Osteocyte (in vitro differentiated cells): ENCODE results near the gene CCDC187. TPM values are rescaled to one million over a fixed set of nuclear protein-coding genes. Genes with fewer than 3 reads are reported as not detected.

Experiments used
- DNase-seq: peaks from one replicate; pipeline ENCODE4 v3.0.0; 2021; ENCODE audit warnings: mixed read lengths; ENCODE audit not compliant: unreplicated experiment; ENCODE audit errors: extremely low spot score
- H3K27ac Mint-ChIP-seq: one replicate; pipeline ENCODE4 v1.8.0; 2021; ENCODE audit warnings: mild to moderate bottlenecking, mixed read lengths; ENCODE audit not compliant: unreplicated experiment
- H3K27me3 Mint-ChIP-seq: one replicate; pipeline ENCODE4 v1.8.0; 2021; ENCODE audit warnings: mixed read lengths; ENCODE audit not compliant: unreplicated experiment
- H3K36me3 Mint-ChIP-seq: one replicate; pipeline ENCODE4 v1.8.0; 2021; ENCODE audit warnings: mixed read lengths; ENCODE audit not compliant: unreplicated experiment
- H3K4me1 Mint-ChIP-seq: one replicate; pipeline ENCODE4 v1.8.0; 2021; ENCODE audit warnings: mixed read lengths; ENCODE audit not compliant: unreplicated experiment
- H3K4me3 Mint-ChIP-seq: one replicate; pipeline ENCODE4 v1.8.0; 2021; ENCODE audit warnings: mild to moderate bottlenecking, moderate library complexity, mixed read lengths; ENCODE audit not compliant: unreplicated experiment
- H3K9me3 Mint-ChIP-seq: one replicate; pipeline ENCODE4 v1.8.0; 2021; ENCODE audit warnings: mixed read lengths; ENCODE audit not compliant: unreplicated experiment
- CTCF ChIP-seq: fragments of 200-600 bp; sonication (generic); IDR thresholded peaks from 2 replicates; pipeline ENCODE4 v1.5.0; 2021; ENCODE audit warnings: antibody characterized with exemption, mild to moderate bottlenecking, moderate library complexity
- total RNA-seq: library from RNA; stranded (reverse); gene quantifications from 2 replicates; pipeline ENCODE4 v1.2.1, GENCODE V29; 2021

Gene CCDC187
- total RNA-seq, 1 donor from 2014 or later: not detected

GRCh38 chr9:136252846-136253245 lies 51.0 kb downstream of the CCDC187 start:
- Mint-ChIP-seq H3K27me3 (peaks cover 13% of the 10 kb centered on the region), H3K9me3 (no peaks in the 10 kb centered on the region), H3K36me3 (no peaks in the 10 kb centered on the region), H3K4me1 (peaks cover 12% of the 10 kb centered on the region), H3K4me3 (no peak overlapping the region), H3K27ac (no peak overlapping the region)
- TF ChIP-seq CTCF: no peak
- no peak for DNase-seq

- H3K4me1 Mint-ChIP-seq: peaks cover 12% of the 10 kb centered on the region
- no peak for DNase-seq
- H3K27ac Mint-ChIP-seq: no peak overlapping the region
- no peaks in the 10 kb centered on the region for H3K9me3 Mint-ChIP-seq
- no peaks in the 10 kb centered on the region for H3K36me3 Mint-ChIP-seq
- peaks cover 13% of the 10 kb centered on the region for H3K27me3 Mint-ChIP-seq
- TF ChIP-seq CTCF: no peak
- no peak overlapping the region for H3K4me3 Mint-ChIP-seq
These were observed 51.6 kb downstream of the CCDC187 start for GRCh38 chr9:136252281-136252680.

GRCh38 chr9:136251264-136252115 lies 52.4 kb downstream of the CCDC187 start:
- Mint-ChIP-seq H3K27me3 (peaks cover 13% of the 10 kb centered on the region), H3K4me1 (peaks cover 12% of the 10 kb centered on the region), H3K27ac (no peak overlapping the region), H3K9me3 (no peaks in the 10 kb centered on the region), H3K4me3 (no peak overlapping the region), H3K36me3 (no peaks in the 10 kb centered on the region)
- no peak for DNase-seq
- no peak for TF ChIP-seq CTCF

GRCh38 chr9:136250676-136251075 lies 53.2 kb downstream of the CCDC187 start:
- Mint-ChIP-seq H3K4me1 (peaks cover 12% of the 10 kb centered on the region), H3K4me3 (no peak overlapping the region), H3K9me3 (no peaks in the 10 kb centered on the region), H3K36me3 (no peaks in the 10 kb centered on the region), H3K27ac (no peak overlapping the region), H3K27me3 (peaks cover 13% of the 10 kb centered on the region)
- no peak for TF ChIP-seq CTCF
- no peak for DNase-seq

GRCh38 chr9:136249877-136250559 lies 53.9 kb downstream of the CCDC187 start:
- Mint-ChIP-seq H3K36me3 (no peaks in the 10 kb centered on the region), H3K4me3 (no peak overlapping the region), H3K27ac (no peak overlapping the region), H3K4me1 (peaks cover 8% of the 10 kb centered on the region), H3K27me3 (peaks cover 13% of the 10 kb centered on the region), H3K9me3 (no peaks in the 10 kb centered on the region)
- TF ChIP-seq CTCF: no peak
- DNase-seq: no peak
